Ascending aorta (tissue), 2 donors: ENCODE data around the gene ABL1. TPM values are rescaled to one million over a fixed set of nuclear protein-coding genes. Genes with fewer than 3 reads are reported as not detected.

Experiments
- DNase-seq, 2 donors: peaks; one replicate each; pipeline ENCODE4 v3.0.0-alpha.2; 2019; ENCODE audit warnings: low spot score in 2 of 2
- H3K27ac ChIP-seq, 2 donors: fragments of 200-600 bp; sonication (generic); one replicate each; pipeline ENCODE4 v1.5.1; 2016 to 2017; ENCODE audit warnings: mild to moderate bottlenecking in 1 of 2
- H3K27me3 ChIP-seq: fragments of 200-600 bp; sonication (generic); one replicate; pipeline ENCODE4 v1.5.1; 2017
- H3K36me3 ChIP-seq, 2 donors: fragments of 200-600 bp; sonication (generic); one replicate each; pipeline ENCODE4 v1.5.1; 2016
- H3K4me1 ChIP-seq, 2 donors: fragments of 200-600 bp; sonication (generic); one replicate each; pipeline ENCODE4 v1.5.1; 2016 to 2017; ENCODE audit warnings: mild to moderate bottlenecking in 1 of 2
- H3K4me3 ChIP-seq, 2 donors: fragments of 200-600 bp; sonication (generic); one replicate each; pipeline ENCODE4 v1.5.1; 2016 to 2017; ENCODE audit warnings: mild to moderate bottlenecking in 1 of 2
- H3K9me3 ChIP-seq, 2 donors: fragments of 200-600 bp; sonication (generic); one replicate each; pipeline ENCODE4 v1.5.1; 2016
- CTCF ChIP-seq, 3 experiments: fragments of 200-600 bp in 2 of 3; fragments of 450-650 bp in 1 of 3; sonication (generic) in 2 of 3; IDR thresholded peaks; one replicate each; pipeline ENCODE4 v1.5.1; 2016 to 2019; ENCODE audit warnings: antibody characterized with exemption in 3 of 3, mild to moderate bottlenecking in 1 of 3, moderate library complexity in 1 of 3
- intact Hi-C: fragments of 100-400 bp; cut with DNase I; formaldehyde crosslinking; loops from one replicate; pipeline ENCODE4 v1.15.1; 2023
- total RNA-seq: library from RNA; depleted of rRNA; stranded (reverse); fragments of >200 nt; gene quantifications from one replicate; pipeline ENCODE4 v1.1.0, GENCODE V29; 2016

Gene ABL1
- total RNA-seq, 1 donor from 2014 or later = 99.1 TPM

- H3K36me3 ChIP-seq = no peaks in the 10 kb centered on the region
- H3K9me3 ChIP-seq = no peaks in the 10 kb centered on the region
- no peak for TF ChIP-seq CTCF (IDR thresholded peaks at IDR 0.05)
- DNase-seq = peak; percentile 15 to 80
- intact Hi-C loops = no loop called here
- H3K4me1 ChIP-seq = peaks cover 0 to 9% of the 10 kb centered on the region in 2 donors
- no peak overlapping the region for H3K27ac ChIP-seq
- peak overlapping the region; percentile 21 to 45 for H3K4me3 ChIP-seq
- H3K27me3 ChIP-seq = no peaks in the 10 kb centered on the region
Measured at GRCh38 chr9:130912932-130913598, 78.0 kb downstream of the ABL1 start.

- no peak for TF ChIP-seq CTCF (IDR thresholded peaks at IDR 0.05)
- intact Hi-C loops = no loop called here
- H3K4me1 ChIP-seq = peaks cover 0 to 9% of the 10 kb centered on the region in 2 donors
- H3K36me3 ChIP-seq = no peaks in the 10 kb centered on the region
- peak overlapping the region in 1 of 2 donors; percentile 45 for H3K4me3 ChIP-seq
- H3K27ac ChIP-seq = peak overlapping the region in 1 of 2 donors; percentile 1
- DNase-seq = no peak
- H3K27me3 ChIP-seq = no peaks in the 10 kb centered on the region
- H3K9me3 ChIP-seq = no peaks in the 10 kb centered on the region
Measured at GRCh38 chr9:130913599-130914416, 78.8 kb downstream of the ABL1 start.

- Histone ChIP-seq H3K4me1 (peaks cover 0 to 9% of the 10 kb centered on the region in 2 donors), H3K36me3 (no peaks in the 10 kb centered on the region), H3K27me3 (no peaks in the 10 kb centered on the region), H3K9me3 (no peaks in the 10 kb centered on the region), H3K27ac (no peak overlapping the region), H3K4me3 (no peak overlapping the region)
- DNase-seq = no peak
- intact Hi-C loops = no loop called here
- no peak for TF ChIP-seq CTCF (IDR thresholded peaks at IDR 0.05)
Measured at GRCh38 chr9:130914417-130915095, 79.5 kb downstream of the ABL1 start.

GRCh38 chr9:130915096-130915447 is 80.0 kb downstream of the ABL1 start:
- H3K27me3 ChIP-seq = no peaks in the 10 kb centered on the region

More at GRCh38 chr9:130915096-130915447, 80.0 kb downstream of the ABL1 start:
- H3K27ac ChIP-seq = no peak overlapping the region
- H3K4me3 ChIP-seq = no peak overlapping the region
- TF ChIP-seq CTCF (IDR thresholded peaks at IDR 0.05) = no peak
- H3K4me1 ChIP-seq = peaks cover 0 to 9% of the 10 kb centered on the region in 2 donors
- no peaks in the 10 kb centered on the region for H3K36me3 ChIP-seq
- H3K9me3 ChIP-seq = no peaks in the 10 kb centered on the region
- DNase-seq = no peak
- intact Hi-C loops = no loop called here
